Measurements from ENCODE around the gene EVX2. TPM values are rescaled to one million over a fixed set of nuclear protein-coding genes. Genes with fewer than 3 reads are reported as not detected.

EVX2 gene
- total and polyA plus RNA-seq, 9 of the 15 experiments (the other 6 are each of a cell fraction or from before 2014, with no cell fraction given), result not detected

DNA sequence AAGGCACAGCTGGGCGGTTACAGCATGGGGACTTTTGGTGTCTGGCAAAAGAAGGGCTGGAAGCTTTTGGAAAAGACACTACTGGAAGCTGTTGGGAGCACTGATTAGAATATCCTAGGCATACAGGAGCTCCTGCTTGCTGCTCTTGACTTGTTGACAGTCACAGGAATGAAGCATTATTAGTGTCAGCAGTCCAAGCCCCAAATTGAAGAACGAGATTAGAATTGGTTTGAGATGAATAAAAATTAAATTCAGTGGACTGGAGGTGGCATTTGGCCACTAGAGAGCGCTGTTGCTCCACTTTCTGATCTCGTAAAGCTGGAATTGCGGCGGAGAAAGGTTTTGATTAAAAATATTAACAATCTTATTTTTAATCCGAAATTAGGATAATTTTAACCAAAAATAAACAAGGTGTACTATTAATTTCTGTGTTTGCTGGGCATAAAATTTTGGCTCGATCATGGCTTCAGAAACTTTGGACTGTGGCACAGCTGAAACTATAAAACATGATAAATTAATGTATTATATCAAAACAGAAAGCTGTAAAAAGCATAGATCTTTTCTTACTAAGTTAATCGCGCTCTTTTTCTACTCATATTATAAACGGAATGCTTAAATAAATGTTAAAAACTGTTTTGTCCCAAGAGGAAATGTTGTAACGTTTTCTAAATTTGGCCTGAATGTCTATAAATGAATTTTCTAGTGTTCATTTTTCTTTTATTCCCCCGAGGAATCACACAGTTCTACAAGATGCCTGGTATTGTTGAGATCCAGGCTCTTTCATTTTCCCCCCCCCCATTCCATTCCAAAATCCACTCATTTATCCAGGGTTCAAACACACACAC, 43.4 kb upstream of the EVX2 start (continued):
- TF ChIP-seq RAD21 (CRISPR knock-in tag; conservative IDR thresholded peaks at IDR 0.05 in 1 of 2, IDR thresholded peaks at IDR 0.05 in 1 of 2), result peak; percentile 85

DNA sequence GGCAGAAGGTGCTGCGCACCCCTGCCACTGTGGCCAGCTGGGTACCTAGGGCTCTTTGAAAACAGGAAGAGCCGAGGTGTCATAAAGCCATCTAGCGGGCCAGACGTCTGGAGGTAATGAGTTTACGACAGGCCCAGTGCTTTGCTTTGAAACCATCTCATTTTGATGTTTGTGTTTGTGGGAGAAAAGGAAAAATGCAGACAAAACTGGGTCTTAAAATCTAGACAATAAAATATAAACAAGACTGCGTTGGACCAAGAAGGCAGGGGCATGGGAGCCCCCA, 42.0 kb upstream of the EVX2 start:
- POLR2A ChIA-PET, result interaction anchor here (0.6 to 1.5 kb wide), 2 partner anchors 325 to 528 kb away, joined by 3 to 5 read pairs; no protein-coding TSS in a partner anchor
- DNase-seq (ENCODE audit: extremely low read depth in 1 of 4, low spot score in 3 of 4), result no peak
- Histone ChIP-seq H3K4me2 (ENCODE audit: insufficient read depth, low read length) (no peak overlapping the region), H3K9ac (ENCODE audit: insufficient read depth in 1 of 2, low read depth in 2 of 2, low read length in 2 of 2) (no peak overlapping the region), H3K27me3 (ENCODE audit: control insufficient read depth in 2 of 2, insufficient read depth in 2 of 2, low read length in 2 of 2) (peaks cover 69 to 80% of the 10 kb centered on the region in 2 experiments), H2AFZ (ENCODE audit: low read depth, low read length) (no peak overlapping the region), H4K20me1 (replicated peaks; ENCODE audit: control insufficient read depth, insufficient read depth, low read length) (0 out of 2 replicates have a peak, but pooled peaks cover 8% of the 10 kb centered on the region), H3K4me3 (no peak overlapping the region), H3K79me2 (ENCODE audit: control insufficient read depth, insufficient read depth, low read length) (no peaks in the 10 kb centered on the region), H3K9me3 (replicated peaks; ENCODE audit: control insufficient read depth, insufficient read depth, low read depth, low read length) (no peaks in the 10 kb centered on the region), H3K27ac (ENCODE audit: extremely low read depth, low read depth, low read length) (no peak overlapping the region), H3K9me1 (ENCODE audit: control insufficient read depth, insufficient read depth, low read length) (no peaks in the 10 kb centered on the region), H3K4me1 (replicated peaks in 1 of 2; ENCODE audit: control insufficient read depth in 2 of 2, insufficient read depth in 2 of 2, low read length in 2 of 2) (peaks cover 0 to 40% of the 10 kb centered on the region in 2 experiments; a peak in 2 of 5 replicates), H3K36me3 (ENCODE audit: control insufficient read depth, insufficient read depth, low read length) (no peaks in the 10 kb centered on the region)
- CTCF ChIA-PET (ENCODE audit: low intra/inter-chr PET ratio), result no interaction called here
- no peak for TF ChIP-seq RBM14 (IDR thresholded peaks at IDR 0.05; ENCODE audit: borderline replicate concordance, insufficient read depth, low read depth, low read length)
- peak; percentile 38; the same call in 1 of the 2 replicates for TF ChIP-seq SPI1 (IDR thresholded peaks at IDR 0.05; ENCODE audit: borderline replicate concordance, low read depth, low read length)
- WGBS (ENCODE audit: insufficient coverage, low coverage, missing lambda C conversion rate), result under 1% methylated on average over 6 of the region's 6 CpGs
- in situ Hi-C loops (cut with MboI) (loop anchor here (5.0 to 25.0 kb wide), 4 partner anchors 512 to 1637 kb away; no protein-coding TSS in a partner anchor), intact Hi-C loops (cut with micrococcal nuclease) (loop anchor here (2.0 to 5.0 kb wide), 4 partner anchors 427 to 1021 kb away; no protein-coding TSS in a partner anchor)
- FAIRE-seq, result no peak
- ATAC-seq, result no peak
- BruUV-seq (replicated peaks), result no TSS peak
